Bronchial epithelial cell (primary cell): ENCODE results near the gene ELP1. TPM values are rescaled to one million over a fixed set of nuclear protein-coding genes. Genes with fewer than 3 reads are reported as not detected.

Experiments
- DNase-seq: peaks from one replicate; pipeline ENCODE4 v3.0.0-alpha.2; 2010; ENCODE audit warnings: low read depth
- FAIRE-seq: peaks from 2 replicates; lab custom pipeline; 2011; peaks lifted over from hg19 to GRCh38; lab: Jason Lieb, UNC
- H3K27me3 ChIP-seq: 2 replicates; pipeline ENCODE4 v1.5.1; 2011; ENCODE audit warnings: low read length; ENCODE audit not compliant: control insufficient read depth, insufficient read depth
- H3K36me3 ChIP-seq: 2 replicates; pipeline ENCODE4 v1.5.1; 2011; ENCODE audit warnings: low read length; ENCODE audit not compliant: control insufficient read depth, insufficient read depth
- H3K4me3 ChIP-seq: 2 replicates; pipeline ENCODE4 v1.5.1; 2011; ENCODE audit warnings: mild to moderate bottlenecking, low read depth, low read length, control low read depth
- total RNA-seq: library from RNA; depleted of rRNA; stranded (reverse); fragments of >200 nt; gene quantifications from 2 replicates; pipeline ENCODE4 v1.2.1, GENCODE V29; 2014
- TF ChIP-seq, protein P1 (sequence below): IDR thresholded peaks from 2 replicates; pipeline ENCODE4 v1.5.1; 2011; ENCODE audit warnings: mild to moderate bottlenecking, moderate library complexity, low read length, control low read depth, inconsistent platforms; ENCODE audit not compliant: insufficient read depth, severe bottlenecking

ELP1 gene
- total RNA-seq, 1 donor from 2014 or later = 37.9 TPM

- H3K36me3 ChIP-seq = no peaks in the 10 kb centered on the region
- no peaks in the 10 kb centered on the region for H3K27me3 ChIP-seq
- no peak overlapping the region for H3K4me3 ChIP-seq
- DNase-seq = no peak
- FAIRE-seq = peak; percentile 43
- TF ChIP-seq, protein P1, sequence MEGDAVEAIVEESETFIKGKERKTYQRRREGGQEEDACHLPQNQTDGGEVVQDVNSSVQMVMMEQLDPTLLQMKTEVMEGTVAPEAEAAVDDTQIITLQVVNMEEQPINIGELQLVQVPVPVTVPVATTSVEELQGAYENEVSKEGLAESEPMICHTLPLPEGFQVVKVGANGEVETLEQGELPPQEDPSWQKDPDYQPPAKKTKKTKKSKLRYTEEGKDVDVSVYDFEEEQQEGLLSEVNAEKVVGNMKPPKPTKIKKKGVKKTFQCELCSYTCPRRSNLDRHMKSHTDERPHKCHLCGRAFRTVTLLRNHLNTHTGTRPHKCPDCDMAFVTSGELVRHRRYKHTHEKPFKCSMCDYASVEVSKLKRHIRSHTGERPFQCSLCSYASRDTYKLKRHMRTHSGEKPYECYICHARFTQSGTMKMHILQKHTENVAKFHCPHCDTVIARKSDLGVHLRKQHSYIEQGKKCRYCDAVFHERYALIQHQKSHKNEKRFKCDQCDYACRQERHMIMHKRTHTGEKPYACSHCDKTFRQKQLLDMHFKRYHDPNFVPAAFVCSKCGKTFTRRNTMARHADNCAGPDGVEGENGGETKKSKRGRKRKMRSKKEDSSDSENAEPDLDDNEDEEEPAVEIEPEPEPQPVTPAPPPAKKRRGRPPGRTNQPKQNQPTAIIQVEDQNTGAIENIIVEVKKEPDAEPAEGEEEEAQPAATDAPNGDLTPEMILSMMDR = no peak
These were observed 73.2 kb downstream of the ELP1 start for GRCh38 chr9:108860764-108861163.

DNA sequence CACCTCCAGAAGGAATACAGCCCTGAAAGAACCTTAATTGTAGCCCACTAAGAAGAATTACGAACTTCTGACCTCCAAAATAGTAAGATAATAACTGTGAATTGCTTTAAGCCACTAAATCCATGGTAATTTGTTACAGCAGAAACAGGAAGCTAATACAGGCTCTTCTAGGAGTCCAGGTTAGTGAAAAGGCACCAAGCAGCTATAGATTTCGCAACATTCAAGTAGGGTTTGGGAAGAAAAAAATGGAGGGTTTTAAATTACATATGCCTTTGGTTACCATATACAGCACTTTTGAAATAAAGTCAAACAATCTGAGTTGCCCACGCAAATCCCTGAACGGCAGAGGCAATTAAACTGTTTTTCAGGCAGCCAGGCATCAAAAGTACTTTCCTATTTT is 73.6 kb downstream of the ELP1 start:
- no peaks in the 10 kb centered on the region for H3K36me3 ChIP-seq
- FAIRE-seq = no peak
- TF ChIP-seq, protein P1 = no peak
- no peak overlapping the region for H3K4me3 ChIP-seq
- no peaks in the 10 kb centered on the region for H3K27me3 ChIP-seq
- DNase-seq = peak; percentile 83

GRCh38 chr9:108859459-108860114 is 74.3 kb downstream of the ELP1 start:
- Histone ChIP-seq H3K4me3 (no peak overlapping the region), H3K27me3 (no peaks in the 10 kb centered on the region), H3K36me3 (no peaks in the 10 kb centered on the region)
- TF ChIP-seq, protein P1 = no peak
- DNase-seq = peak; percentile 93
- FAIRE-seq = peak; percentile 99

GRCh38 chr9:108857572-108857971 is 76.4 kb downstream of the ELP1 start:
- DNase-seq (no peak), FAIRE-seq (no peak)
- Histone ChIP-seq H3K36me3 (no peaks in the 10 kb centered on the region), H3K4me3 (no peak overlapping the region), H3K27me3 (no peaks in the 10 kb centered on the region)
- TF ChIP-seq, protein P1 = no peak

DNA sequence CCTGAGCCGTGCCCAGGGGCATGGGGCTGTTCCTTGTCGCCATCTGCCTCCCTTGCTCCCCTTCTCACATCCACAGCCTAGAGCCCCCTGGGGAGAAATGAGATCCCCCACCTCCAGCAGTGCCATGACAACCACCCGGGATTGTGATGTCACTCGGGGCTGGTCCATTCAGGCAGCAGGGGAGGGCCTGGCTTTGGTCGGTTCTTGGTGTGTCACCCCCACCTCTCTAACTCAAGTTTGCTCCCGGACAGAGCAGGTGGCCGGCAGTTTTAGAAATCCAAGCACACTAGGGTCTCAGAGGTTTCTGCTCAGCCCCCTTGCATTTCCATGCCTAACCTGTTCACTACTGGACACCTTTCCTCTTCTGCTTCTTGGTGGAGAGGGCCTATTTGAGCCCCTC is 78.0 kb downstream of the ELP1 start, which contains the start of gene ACTL7B:
Gene ACTL7B, minus strand, starts transcription at position 99 of the 400 bp plus-strand sequence. Its CDS starts 56 bp downstream, at position 43.
- no peak within 1 kb of the TSS for H3K4me3 ChIP-seq
- FAIRE-seq = no peak
- TF ChIP-seq, protein P1 = no peak
- H3K27me3 ChIP-seq = no peaks in the 10 kb centered on the region
- DNase-seq = no peak
- no peaks in the 10 kb centered on the region for H3K36me3 ChIP-seq

DNA sequence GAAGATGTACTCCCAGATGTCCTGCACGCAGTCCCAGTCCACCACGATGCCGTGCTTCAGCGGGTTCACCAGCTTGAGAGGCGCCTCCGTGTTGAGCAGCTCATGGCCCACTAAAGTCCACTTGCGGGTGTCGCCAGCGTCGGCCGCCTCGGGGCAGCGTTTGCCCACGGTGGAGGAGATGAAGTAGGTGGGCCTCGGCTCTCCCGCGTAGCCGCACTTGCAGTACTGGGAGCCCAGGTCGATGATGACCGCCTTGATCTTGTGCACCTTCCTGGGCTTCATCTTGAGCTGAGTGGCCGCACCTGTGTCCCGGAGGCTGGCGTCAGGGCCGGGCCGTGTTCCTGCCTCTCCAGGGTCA is 78.4 kb downstream of the ELP1 start:
- TF ChIP-seq, protein P1 = no peak
- DNase-seq (no peak), FAIRE-seq (no peak)
- no peak overlapping the region for H3K4me3 ChIP-seq
- no peaks in the 10 kb centered on the region for H3K27me3 ChIP-seq
- H3K36me3 ChIP-seq = no peaks in the 10 kb centered on the region
